Endodermal cell (in vitro differentiated cells): ENCODE measurements around the gene TBCD. TPM values are rescaled to one million over a fixed set of nuclear protein-coding genes. Genes with fewer than 3 reads are reported as not detected.

Experiments
- DNase-seq: peaks from one replicate; pipeline ENCODE4 v3.0.0-alpha.2; 2017
- H3K27ac ChIP-seq: 2 replicates; pipeline ENCODE4 v1.5.1; 2013; ENCODE audit warnings: mild to moderate bottlenecking, low read depth, low read length, moderate library complexity
- H3K27me3 ChIP-seq: 2 replicates; pipeline ENCODE4 v1.6.1; 2013; ENCODE audit warnings: mild to moderate bottlenecking, low read length, moderate library complexity; ENCODE audit not compliant: insufficient read depth, control insufficient read depth, poor library complexity, severe bottlenecking
- H3K36me3 ChIP-seq: 2 replicates; pipeline ENCODE4 v1.7.0; 2013; ENCODE audit warnings: mild to moderate bottlenecking, low read length, moderate library complexity; ENCODE audit not compliant: control insufficient read depth, insufficient read depth
- H3K4me1 ChIP-seq: one replicate; pipeline ENCODE4 v1.7.0; 2013; ENCODE audit warnings: low read length; ENCODE audit not compliant: control insufficient read depth, insufficient read depth
- H3K4me3 ChIP-seq: 2 replicates; pipeline ENCODE4 v1.5.1; 2013; ENCODE audit warnings: mild to moderate bottlenecking, low read length, moderate library complexity
- H3K9ac ChIP-seq: 2 replicates; pipeline ENCODE4 v1.6.1; 2013; ENCODE audit warnings: mild to moderate bottlenecking, low read length, moderate library complexity; ENCODE audit not compliant: poor library complexity, severe bottlenecking; ENCODE audit errors: extremely low read depth
- H3K9me3 ChIP-seq: 2 replicates; pipeline ENCODE4 v1.6.1; 2013; ENCODE audit warnings: mild to moderate bottlenecking, low read length, moderate library complexity; ENCODE audit not compliant: control insufficient read depth
- H3K27ac Mint-ChIP-seq: 2 replicates; pipeline ENCODE4 v1.8.0; 2020; ENCODE audit warnings: mixed read lengths
- H3K27me3 Mint-ChIP-seq: 2 replicates; pipeline ENCODE4 v1.8.0; 2021; ENCODE audit warnings: mild to moderate bottlenecking, mixed read lengths; ENCODE audit not compliant: insufficient read depth
- H3K36me3 Mint-ChIP-seq: 2 replicates; pipeline ENCODE4 v1.8.0; 2020; ENCODE audit warnings: low read depth, mixed read lengths
- H3K4me1 Mint-ChIP-seq: 2 replicates; pipeline ENCODE4 v1.8.0; 2020; ENCODE audit warnings: mixed read lengths
- H3K4me3 Mint-ChIP-seq: 2 replicates; pipeline ENCODE4 v1.8.0; 2020; ENCODE audit warnings: mild to moderate bottlenecking, moderate library complexity, mixed read lengths
- H3K9me3 Mint-ChIP-seq: 2 replicates; pipeline ENCODE4 v1.8.0; 2020; ENCODE audit warnings: mild to moderate bottlenecking, mixed read lengths
- CTCF ChIP-seq: fragments of 200-600 bp; sonication (generic); conservative IDR thresholded peaks from 2 replicates; pipeline ENCODE4 v1.5.0; 2021; ENCODE audit warnings: antibody characterized with exemption, mild to moderate bottlenecking
- WGBS, 2 experiments: methylation state at CpG; one replicate each; pipeline versions ENCODE4 v1.1.5 to v1.1.7; 2013; ENCODE audit warnings: missing lambda C conversion rate in 2 of 2, mixed read lengths in 1 of 2; ENCODE audit not compliant: insufficient coverage in 1 of 2, insufficient read length in 1 of 2; 5-methylcytosine and 5-hydroxymethylcytosine counted together
- total RNA-seq, 2 donors: library from RNA; stranded (reverse); fragmentation: NEBNext Ultra II Directional in 1 of 2; extraction: Animal tissue kit (Norgen Biotek cat#: 25700) in 1 of 2; gene quantifications; 2 replicates in 1 of 2; 3 replicates in 1 of 2; pipeline ENCODE4 v1.2.1, GENCODE V29; 2021

The TBCD gene
- total RNA-seq, 2 donors from 2014 or later: 107 TPM

- H3K27me3 Mint-ChIP-seq: no peaks in the 10 kb centered on the region
- H3K4me1 Mint-ChIP-seq: no peaks in the 10 kb centered on the region
- WGBS, 2 experiments: 91 to 100% methylated on average over 7 to 16 of the region's 16 CpGs
- Histone ChIP-seq H3K9me3 (no peaks in the 10 kb centered on the region), H3K36me3 (peaks cover 25% of the 10 kb centered on the region), H3K27me3 (no peaks in the 10 kb centered on the region), H3K4me3 (no peak overlapping the region), H3K9ac (no peak overlapping the region), H3K27ac (no peak overlapping the region), H3K4me1 (no peaks in the 10 kb centered on the region)
- no peaks in the 10 kb centered on the region for H3K9me3 Mint-ChIP-seq
- no peak overlapping the region for H3K4me3 Mint-ChIP-seq
- no peak overlapping the region for H3K27ac Mint-ChIP-seq
- H3K36me3 Mint-ChIP-seq: peaks cover 17% of the 10 kb centered on the region
- TF ChIP-seq CTCF: no peak
- DNase-seq: no peak
Observed at GRCh38 chr17:82920715-82921114, 168.8 kb downstream of the TBCD start.

GRCh38 chr17:82921426-82921825 is 169.6 kb downstream of the TBCD start:
- Histone ChIP-seq H3K4me1 (no peaks in the 10 kb centered on the region), H3K4me3 (no peak overlapping the region), H3K9ac (no peak overlapping the region), H3K9me3 (no peaks in the 10 kb centered on the region), H3K36me3 (peaks cover 30% of the 10 kb centered on the region), H3K27me3 (no peaks in the 10 kb centered on the region), H3K27ac (no peak overlapping the region)
- Mint-ChIP-seq H3K9me3 (no peaks in the 10 kb centered on the region), H3K4me3 (no peak overlapping the region), H3K27ac (no peak overlapping the region), H3K4me1 (no peaks in the 10 kb centered on the region), H3K36me3 (peaks cover 17% of the 10 kb centered on the region), H3K27me3 (no peaks in the 10 kb centered on the region)
- WGBS, 2 experiments: 94 to 96% methylated on average over 9 to 13 of the region's 13 CpGs
- no peak for TF ChIP-seq CTCF
- DNase-seq: no peak

GRCh38 chr17:82922646-82923045 is 170.8 kb downstream of the TBCD start:
- H3K9me3 Mint-ChIP-seq: no peaks in the 10 kb centered on the region

More at GRCh38 chr17:82922646-82923045, 170.8 kb downstream of the TBCD start:
- 95 to 97% methylated on average over 14 to 19 of the region's 19 CpGs for WGBS, 2 experiments
- DNase-seq: no peak
- Histone ChIP-seq H3K36me3 (peaks cover 41% of the 10 kb centered on the region), H3K4me3 (no peak overlapping the region), H3K9ac (no peak overlapping the region), H3K9me3 (no peaks in the 10 kb centered on the region), H3K27me3 (no peaks in the 10 kb centered on the region), H3K4me1 (no peaks in the 10 kb centered on the region), H3K27ac (no peak overlapping the region)
- peaks cover 26% of the 10 kb centered on the region for H3K36me3 Mint-ChIP-seq
- TF ChIP-seq CTCF: no peak
- no peaks in the 10 kb centered on the region for H3K4me1 Mint-ChIP-seq
- H3K27ac Mint-ChIP-seq: no peak overlapping the region
- no peak overlapping the region for H3K4me3 Mint-ChIP-seq
- no peaks in the 10 kb centered on the region for H3K27me3 Mint-ChIP-seq
